HG03108 (cell line): ENCODE measurements around the gene C19orf25.
"Not testable (repeated sequence)": the region's sequence is repeated elsewhere in the genome, so short reads cannot be mapped to it uniquely, and the experiment has no call there.

Experiments
- ATAC-seq: cut with Tn5 transposase; IDR thresholded peaks from one replicate; pipeline ENCODE4 v1.9.1; 2021; ENCODE audit warnings: moderate library complexity; ENCODE audit not compliant: unreplicated experiment

The C19orf25 gene

DNA sequence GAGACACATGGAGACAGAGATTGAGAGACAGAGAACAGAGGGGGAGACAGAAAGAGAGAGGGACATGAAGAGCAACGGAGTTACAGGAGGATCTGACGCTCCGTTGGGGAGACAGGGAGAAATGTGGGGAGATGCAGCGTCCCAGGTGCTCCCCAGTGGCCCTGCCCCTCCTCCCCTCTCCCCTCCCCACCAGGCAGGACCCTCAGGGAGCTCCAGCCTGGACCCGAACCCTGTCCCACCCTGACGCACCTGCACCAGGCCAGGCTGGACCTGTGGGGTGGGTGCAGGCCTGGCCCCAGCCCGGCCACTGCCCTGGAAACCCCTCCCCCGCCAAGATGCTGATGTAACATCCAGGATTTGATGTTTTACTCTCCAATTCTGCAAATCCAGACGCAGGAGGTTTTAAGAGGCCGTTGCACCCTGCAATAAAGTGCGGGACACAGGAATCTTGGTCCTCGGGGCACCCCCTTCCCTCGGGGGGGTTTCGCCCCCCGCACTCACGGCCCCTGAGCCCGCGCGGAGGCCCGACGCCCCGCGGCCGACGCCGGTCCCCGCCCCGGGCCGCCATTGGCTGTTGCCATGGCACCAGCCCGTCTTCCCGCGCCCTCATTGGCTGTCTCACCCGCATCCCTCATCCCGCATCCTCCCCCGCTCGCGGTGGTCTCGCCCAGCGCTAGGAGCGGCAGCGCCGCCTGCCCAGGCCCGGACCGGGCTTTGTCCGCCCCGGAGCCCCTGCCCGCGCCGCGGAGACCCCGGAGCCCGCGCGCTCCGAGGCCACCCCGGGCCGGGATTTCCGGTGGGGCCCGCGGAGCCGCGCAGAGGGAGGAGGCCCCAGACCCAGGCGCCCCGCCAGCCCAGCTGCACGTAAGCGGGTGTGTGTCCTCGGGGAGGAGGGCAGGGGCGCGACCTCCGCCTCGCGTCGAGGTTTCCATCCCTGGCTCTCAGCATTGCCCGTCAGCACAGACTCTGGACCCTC lies 29.3 kb downstream of the C19orf25 start, which contains the start of gene APC2:
Gene APC2 (plus strand): TSS at position 655 of the 976 bp plus-strand sequence. CDS start 2,881 bp downstream, outside the sequence.
- ATAC-seq: no peak

DNA sequence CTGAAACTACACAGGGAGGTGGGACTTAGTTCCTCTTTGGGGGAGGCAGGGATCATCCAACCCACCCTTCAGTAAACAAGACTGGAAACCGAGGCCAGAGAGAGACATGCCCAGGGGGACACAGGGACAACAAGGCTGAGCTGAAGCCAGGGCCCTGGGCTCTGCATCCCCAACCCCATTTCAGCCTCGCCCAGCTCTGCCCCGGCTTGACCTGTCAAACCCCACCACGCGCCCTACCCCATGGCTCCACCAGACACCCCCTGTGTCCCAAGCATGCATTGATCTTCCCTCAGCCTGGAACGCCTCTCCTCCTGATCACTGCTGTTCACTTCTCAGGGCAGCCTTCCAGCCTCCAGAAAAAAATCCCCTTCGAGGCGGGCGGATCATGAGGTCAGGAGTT lies 31.1 kb downstream of the C19orf25 start:
- no peak for ATAC-seq

DNA sequence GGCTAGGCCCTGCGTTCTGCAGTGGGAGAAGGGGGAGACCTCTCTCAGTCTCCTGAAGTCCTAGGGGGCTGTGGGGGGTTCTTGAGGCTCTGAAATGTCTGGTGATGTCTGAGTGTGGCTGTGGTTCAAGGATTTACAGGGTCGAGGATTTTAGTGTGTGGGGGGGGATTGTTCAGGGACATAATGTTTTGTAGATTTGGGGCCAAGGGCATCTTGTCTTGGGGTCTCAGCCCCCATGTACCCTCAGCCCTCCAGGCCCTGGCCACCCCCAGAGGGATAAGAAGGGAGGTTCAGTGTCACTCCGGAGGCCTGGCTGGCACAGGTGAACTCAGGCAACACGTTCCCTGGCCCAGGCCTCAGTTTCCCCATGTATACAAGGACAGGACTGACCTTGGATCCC lies 31.5 kb downstream of the C19orf25 start:
- ATAC-seq: no peak

DNA sequence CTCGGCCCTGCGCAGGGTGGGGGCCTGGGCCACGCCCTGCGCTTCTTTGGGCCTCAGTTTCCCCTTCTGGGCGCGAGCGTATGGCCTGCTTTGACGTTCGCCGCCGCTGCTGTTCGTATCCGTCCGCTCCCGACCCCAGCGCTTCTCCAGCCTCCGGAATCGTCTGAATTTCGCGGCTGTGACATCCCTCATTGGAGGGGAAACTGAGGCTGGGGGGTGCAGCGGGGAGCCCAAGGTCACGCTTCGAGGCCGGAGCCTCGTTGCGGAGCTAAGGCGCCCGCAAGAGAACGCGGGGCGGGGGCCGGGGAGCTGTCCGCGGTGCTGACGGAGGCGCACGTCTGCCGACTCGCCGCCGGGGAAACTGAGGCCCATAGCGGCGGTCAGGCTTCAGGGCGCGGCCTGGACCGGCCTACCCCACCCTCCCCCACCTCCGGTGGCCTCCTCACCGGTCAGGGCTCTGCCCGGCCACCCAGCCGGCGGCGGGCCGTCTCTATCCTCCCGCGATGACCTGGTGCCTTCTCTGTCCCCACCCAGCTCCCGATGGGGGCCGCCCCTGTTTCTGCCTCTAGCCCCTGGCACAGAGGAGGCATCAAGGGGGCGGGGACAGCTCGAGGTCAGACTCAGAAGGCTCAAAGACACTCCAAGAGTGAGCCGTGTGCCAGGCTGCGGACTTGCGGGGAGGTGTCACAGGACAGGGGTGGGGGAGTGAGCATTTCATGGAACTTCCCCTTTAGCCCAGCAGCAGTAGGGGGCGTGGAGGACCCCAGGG lies 32.1 kb downstream of the C19orf25 start:
- no peak for ATAC-seq

DNA sequence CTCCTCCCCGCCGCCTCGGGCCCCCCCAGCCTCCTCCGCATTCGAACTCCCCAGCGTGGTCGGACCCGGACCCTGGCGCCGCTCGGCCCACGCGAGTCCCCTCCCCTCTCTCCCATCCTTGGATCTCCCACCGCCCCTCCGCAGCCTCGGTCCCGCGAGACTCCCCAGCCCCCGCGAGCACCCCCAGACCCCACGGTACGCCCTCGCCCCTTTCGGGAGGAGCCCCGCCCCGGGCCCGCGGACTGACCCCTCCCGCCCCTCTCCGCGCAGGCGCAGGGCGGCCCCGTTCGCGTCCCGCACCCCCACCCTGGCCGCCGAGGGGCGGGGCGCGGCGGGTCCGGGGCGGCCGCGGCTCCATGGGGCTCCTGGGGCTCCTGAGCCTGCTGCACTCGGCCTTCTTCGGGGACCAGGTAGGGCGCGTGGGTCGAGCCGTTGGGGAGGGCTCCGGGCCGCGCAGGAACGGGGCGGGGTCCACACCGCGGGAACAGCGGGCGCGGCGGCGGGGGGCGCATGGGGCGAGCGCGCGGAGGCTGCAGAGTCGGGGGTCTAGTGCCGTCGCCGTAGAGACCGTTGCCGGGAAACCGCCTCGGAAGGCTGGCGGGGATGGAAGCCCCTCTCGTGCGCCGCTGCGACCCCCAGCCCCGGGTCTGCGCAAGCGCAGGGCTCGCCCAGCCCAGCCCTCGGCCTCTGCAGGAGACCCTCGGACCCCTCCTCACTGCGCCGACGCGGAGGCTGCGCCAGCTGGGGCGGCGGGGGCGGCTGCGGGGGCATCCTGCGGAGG lies 32.9 kb downstream of the C19orf25 start:
- no peak for ATAC-seq

DNA sequence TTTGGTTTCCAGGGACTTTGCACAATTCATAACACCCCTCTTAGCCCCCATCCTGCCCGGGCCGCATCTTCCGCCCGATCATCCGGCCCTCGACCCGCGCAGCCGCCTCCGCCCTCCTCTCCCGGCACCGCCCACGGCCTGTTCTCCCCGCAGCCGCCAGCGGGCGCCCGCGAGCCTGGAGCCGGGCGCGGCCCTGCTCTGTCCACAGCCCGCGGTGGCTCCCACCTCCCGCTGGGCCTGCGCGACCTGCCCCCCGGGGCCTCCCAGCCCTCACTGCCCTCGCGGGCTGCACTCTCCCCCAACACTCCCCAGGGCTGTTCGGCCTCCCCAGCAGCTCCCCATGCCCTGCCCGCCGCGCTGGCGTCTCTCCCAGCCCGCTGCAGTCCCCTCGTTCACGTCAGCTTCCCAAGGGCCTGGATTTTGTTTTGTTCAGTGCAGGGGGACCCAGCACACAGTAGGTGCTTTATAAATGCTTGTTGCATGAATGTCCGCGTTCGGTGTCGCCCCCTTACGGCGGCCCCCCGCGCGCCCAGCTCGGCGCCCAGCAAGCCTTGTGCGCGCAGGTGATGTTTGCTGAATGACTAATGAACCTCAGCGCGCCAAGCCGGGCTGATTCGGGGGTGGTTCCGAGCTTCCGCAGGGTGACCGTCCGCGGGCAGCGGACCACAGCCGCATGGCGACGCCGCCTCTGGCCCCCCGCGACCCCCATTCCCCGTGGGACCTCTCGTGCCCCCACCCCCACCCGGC lies 33.7 kb downstream of the C19orf25 start:
- peak; percentile 76 for ATAC-seq

DNA sequence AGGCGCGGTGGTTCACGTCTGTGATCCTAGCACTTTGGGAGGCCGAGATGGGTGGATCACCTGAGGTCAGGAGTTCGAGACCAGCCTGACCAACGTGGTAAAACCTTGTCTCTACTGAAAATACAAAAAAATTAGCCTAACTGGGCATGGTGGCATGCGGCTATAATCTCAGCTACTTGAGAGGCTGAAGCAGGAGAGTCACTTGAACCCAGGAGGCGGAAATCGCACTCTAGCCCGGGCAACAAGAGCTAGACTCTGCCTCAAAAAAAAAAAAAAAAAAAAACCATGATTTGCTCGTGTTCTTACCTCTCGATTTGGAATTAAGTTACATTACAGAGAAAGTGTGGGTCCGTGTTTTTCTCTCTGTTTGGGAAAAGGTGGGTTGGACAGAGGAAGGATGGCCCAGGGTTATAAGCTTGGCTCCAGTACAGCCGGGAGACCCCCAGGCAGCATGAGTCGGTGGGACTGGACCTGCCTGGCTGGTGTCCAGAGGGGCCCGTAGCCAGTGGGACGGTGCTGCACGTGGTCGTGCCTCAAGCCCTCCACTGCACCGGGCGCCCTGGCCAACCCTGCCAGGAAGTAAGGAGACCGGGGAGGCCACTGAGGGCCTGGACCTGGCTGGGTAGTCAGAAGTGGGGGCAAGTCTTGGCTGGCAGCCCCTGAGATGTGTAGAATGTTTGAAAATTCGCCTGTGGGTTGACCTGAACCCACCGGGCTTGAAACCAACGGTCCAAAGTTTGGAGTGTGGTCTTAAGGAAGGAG lies 37.2 kb downstream of the C19orf25 start:
- ATAC-seq: no peak

DNA sequence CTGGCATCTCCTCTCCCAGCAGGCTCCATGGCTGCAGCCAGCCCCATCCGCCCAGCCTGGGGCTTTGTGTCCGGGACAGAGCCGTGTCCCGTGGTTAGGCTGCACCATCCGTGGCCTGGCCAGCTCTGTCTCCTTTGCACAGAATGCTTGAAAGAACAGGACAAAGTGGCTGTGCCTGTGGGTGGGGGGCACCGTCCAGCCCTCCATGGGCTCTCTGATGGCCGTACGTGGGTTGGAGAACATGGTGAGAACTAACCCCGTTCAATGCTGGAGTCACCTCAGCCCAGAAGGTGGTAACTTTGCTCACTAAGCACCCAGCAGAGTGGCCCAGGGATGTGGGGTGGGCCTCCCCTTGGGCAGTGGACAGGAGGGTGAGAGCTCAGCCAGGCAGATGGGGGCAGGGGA lies 38.0 kb downstream of the C19orf25 start:
- ATAC-seq: no peak

DNA sequence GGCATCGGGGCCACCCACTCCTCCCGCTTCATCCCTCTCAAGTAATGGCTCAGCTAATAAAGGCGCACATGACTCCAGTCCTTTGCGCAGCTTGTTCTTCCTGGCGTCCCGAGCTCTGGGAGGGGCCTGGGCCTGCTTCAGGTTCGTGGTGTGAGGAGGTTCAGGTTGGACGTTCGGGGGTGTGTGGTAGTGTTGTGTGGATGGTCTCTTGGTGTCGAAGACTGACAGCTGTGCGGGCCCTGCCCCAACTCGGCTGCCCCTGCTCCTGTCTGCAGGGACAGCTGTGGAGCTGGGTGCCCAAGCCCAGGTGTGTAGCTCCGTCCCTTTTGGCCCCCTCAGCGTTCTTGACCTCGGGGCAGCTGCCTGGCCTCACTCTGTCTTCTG lies 38.6 kb downstream of the C19orf25 start:
- no peak for ATAC-seq

DNA sequence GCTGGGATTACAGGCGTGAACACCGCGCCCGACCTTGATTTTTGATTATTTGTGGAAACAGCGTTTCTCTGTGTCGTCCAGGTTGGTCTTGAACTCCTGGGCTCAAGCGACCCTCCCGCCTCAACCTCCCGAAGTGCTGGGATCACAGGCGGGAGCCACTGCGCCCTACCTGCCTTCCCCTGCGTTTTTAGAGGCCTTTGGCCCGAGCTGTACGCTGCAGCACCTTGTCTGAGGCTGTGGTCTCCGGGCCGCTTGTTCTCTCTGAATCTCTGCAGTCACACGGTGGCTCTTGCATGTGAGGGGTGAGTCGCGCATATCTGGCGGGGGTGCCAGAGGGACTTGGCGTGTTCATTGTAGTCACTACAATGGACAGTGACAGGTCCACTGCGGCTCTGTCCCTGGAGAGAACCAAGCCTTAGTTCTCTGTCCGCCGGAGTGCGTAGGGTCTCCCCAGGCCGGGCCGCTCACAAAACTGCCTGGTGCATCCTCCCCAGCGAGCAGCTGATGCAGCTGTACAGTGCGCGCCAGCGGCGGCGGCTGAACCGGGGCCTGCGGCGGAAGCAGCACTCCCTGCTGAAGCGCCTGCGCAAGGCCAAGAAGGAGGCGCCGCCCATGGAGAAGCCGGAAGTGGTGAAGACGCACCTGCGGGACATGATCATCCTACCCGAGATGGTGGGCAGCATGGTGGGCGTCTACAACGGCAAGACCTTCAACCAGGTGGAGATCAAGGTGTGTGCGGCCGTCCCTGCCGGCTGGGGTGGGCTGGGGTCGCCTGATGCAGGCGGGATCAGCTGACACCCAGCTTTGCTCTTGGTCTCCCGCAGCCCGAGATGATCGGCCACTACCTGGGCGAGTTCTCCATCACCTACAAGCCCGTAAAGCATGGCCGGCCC lies 39.2 kb downstream of the C19orf25 start:
- ATAC-seq: not testable (repeated sequence)

DNA sequence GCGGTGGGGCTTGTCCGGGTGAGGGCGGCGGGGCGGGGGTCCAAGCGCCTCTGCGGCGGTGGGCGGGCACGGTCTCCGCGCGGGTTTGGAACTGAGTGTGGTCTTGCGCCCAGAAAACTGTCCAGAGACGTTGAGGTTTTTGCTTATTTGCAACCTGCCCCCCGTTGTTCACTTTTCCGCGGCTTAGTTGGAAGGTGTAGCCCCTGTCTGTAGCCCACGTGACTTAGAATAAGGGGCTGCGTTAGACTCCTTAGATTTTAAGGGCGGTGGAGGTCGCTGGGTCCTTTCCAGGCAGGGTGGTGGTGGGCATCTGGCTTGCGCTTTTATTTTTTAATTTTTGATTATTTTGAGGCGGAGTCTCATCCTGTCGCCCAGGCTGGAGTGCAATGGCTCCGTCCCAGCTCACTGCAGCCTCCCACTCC lies 40.1 kb downstream of the C19orf25 start:
- no peak for ATAC-seq

DNA sequence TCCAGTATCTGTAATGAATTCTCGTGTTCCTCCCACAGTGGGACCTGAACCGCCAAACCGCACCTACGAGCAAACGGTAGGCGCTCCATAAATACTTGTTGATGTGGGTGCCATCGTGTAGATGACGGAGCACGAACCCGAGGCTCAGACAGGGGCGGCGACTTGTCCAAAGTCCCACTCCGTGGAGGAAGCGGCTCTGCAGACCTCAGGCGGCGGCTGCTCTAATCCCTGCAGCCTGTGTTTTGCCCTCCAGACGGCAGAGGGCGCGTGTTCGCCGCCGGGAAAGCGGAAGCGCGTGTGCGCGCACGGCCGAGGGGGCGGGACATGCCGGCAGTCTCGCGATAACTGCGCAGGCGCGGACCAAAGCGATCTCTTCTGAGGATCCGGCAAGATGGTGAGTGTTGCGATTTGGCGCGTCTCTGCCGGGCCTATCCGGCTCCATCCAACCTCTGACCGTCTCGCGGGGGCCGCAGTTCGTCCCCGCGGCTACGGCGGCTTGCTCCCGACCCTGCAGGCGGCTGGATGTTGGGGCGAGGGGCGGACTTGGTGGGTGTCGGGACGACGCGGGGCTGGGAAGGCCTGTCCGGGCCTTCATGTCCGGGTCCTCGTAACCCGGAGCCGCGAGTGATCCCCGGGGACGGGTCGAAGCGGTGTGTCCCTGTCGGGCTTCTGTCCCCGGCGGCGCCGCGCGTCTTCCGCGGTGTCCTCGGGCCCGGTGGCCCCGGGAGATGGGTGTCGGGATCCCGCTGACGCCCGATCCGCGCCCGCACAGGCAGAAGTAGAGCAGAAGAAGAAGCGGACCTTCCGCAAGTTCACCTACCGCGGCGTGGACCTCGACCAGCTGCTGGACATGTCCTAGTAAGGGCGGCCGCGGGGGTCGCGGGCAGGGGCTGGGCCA lies 40.7 kb downstream of the C19orf25 start, which contains the start of gene RPS15:
Gene RPS15 (plus strand): TSS at position 362 of the 898 bp plus-strand sequence. CDS start 30 bp downstream, at position 392.
- ATAC-seq: peak; percentile 79

DNA sequence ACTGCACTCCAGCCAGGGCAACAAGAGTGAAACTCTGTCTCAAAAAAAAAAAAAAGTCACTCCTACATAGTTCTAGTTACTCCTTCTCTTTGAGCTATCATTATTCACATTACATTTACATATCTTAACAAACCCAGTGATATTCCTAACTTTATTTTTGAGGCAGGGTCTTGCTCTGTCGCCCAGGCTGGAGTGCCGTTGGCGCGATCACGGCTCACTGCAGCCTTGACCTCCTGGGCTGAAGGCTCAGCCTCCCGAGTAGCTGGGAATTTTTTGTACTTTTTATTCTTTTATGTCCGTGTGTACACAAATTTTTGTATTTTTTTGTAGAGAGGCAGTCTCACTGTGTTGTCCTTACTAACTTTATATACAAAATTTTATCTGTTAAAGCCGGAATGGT lies 41.4 kb downstream of the C19orf25 start:
- ATAC-seq: no peak

DNA sequence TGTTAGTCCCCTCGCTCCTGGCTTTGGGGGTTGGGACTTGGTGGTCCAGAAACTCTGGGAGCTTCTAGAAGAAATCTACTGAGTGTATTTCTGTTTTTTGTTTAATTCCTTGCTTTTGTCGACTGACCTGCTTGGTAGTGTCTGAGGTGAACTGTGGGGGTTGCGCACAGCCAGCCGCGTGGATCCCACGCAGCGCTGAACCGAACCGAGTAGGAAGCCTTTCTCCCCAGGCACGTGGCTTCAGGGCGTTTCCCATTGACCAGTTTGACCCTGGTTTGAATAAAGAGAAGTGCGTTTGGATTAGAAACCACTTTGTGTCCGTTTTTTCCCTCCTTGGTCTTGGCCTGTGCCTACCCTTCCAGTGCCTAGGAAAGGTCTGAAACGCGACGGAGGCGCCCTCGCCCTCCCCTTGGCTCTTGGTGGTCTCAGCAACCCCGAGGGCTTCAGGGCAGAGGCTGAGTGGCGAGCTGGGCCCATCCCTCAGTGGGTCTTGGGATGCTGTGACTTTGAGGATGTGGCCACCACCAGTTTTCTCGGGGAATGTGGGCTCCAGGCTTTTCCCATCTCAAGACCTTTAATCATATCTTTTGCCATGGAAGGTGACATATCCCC lies 43.5 kb downstream of the C19orf25 start:
- ATAC-seq: no peak

DNA sequence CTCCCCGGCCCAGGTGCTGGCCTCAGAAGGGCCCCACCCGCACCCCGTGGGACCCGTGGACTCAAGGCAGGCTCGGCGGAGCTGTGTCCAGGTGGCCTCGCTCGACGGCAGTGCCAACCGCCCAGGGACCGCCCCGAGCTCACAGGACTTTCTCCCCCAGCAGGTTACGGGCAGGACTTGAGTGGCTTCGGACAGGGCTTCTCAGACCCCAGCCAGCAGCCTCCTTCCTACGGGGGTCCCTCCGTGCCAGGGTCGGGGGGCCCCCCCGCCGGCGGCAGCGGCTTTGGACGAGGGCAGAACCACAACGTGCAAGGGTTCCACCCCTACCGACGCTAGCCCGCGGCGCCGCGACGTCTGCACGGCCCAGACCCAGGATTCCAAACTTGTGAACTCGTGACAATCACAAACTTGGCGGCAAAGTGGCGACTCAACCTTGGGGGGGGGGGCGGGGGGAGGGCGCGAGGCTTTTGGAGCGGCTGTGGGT lies 44.4 kb downstream of the C19orf25 start:
- ATAC-seq: no peak

DNA sequence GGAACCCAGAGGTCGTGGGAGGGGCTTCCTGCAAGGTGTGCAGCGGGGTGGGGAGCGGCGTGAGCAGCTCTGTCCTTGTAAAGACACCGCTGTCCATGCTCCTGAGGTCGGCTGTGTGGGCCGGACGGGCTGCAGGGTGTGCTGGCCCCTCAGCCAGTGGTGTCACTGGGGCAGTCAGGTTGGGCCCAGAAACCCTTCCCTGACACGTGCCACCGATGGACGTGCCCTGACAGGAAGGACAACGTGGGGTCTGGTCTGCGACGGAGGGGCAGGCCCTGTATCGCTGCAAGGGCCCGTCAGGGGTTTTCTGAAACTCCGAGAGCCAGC lies 45.0 kb downstream of the C19orf25 start:
- ATAC-seq: no peak
